GM10847 (cell line): ENCODE results near the gene PADI1.

ENCODE experiments used
- POLR2A ChIP-seq: IDR thresholded peaks from 2 replicates; pipeline ENCODE4 v1.6.1; 2011; ENCODE audit not compliant: insufficient read length; ENCODE audit errors: extremely low read depth

PADI1 gene

DNA sequence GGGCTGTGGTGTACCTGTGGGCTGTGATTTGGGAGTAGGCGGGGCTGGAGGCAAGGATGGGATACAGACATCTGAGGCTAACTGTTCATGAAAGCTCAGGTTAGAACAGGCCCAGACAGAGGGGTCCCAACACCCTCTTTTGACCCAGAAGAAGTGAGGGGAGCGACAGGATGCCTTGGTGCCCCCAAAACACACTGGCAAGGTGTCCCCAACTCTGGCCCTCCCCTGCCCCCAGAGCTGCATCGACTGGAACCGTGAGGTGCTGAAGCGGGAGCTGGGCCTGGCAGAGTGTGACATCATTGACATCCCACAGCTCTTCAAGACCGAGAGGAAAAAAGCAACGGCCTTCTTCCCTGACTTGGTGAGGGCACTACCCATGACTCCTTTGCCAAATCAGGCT is 75.5 kb downstream of the PADI1 start:
- TF ChIP-seq POLR2A, result no peak

- no peak for TF ChIP-seq POLR2A
These were observed 76.0 kb downstream of the PADI1 start for GRCh38 chr1:17280894-17281293.

- TF ChIP-seq POLR2A, result no peak
These were observed 76.8 kb downstream of the PADI1 start for GRCh38 chr1:17281775-17282181.

DNA sequence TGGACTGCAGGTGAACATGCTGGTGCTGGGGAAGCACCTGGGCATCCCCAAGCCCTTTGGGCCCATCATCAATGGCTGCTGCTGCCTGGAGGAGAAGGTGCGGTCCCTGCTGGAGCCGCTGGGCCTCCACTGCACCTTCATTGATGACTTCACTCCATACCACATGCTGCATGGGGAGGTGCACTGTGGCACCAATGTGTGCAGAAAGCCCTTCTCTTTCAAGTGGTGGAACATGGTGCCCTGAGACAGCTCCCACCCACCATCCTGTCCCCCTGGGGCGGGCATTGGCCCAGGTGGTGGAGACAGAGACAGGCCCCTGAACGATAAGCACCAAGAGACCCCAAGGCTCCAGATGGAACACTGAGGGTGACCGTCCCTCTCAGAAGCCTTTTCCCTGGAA is 77.9 kb downstream of the PADI1 start:
- no peak for TF ChIP-seq POLR2A

DNA sequence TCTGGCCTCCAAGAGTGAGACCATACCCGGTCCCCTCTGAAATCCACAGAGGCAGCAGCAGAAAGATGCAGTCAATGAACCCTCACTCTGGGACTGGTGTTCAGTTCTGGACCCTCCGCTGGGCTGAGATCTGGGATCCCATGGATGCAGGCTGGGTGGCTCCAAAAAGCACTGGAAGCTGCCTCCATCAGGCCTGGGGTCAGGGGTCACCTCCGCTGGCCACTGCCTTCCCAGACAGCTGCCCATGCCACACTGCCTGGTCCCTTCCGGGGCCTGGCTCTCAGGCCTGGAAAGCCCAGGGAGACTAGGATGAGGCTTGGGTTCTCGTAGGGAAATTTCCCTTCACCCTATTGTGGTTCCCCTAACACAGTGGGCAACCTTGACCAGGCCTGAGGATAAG is 81.7 kb downstream of the PADI1 start:
- no peak for TF ChIP-seq POLR2A

GRCh38 chr1:17287130-17287776 is 82.3 kb downstream of the PADI1 start:
- TF ChIP-seq POLR2A, result no peak

- TF ChIP-seq POLR2A, result no peak
These were observed 84.8 kb downstream of the PADI1 start for GRCh38 chr1:17289721-17290120.

DNA sequence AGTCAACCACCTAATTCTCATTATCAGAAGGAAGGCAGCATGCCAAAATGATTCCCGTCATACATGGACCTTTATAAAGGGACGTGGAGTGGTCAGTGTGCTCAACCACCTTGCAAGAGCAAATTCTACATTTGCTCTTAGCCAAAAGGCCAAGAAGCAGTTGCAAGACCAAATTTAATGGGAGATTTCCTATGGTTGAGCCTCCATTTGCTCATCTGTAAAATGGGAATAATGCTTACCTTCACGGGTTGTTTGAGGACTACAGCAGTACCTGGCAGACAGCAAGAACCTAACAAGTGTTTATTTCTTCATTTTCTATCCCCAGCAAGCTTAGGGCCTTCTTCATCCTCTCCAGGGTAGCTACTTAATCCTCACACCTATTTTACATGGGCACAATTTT is 85.6 kb downstream of the PADI1 start:
- TF ChIP-seq POLR2A, result no peak

GRCh38 chr1:17292299-17293160 is 87.6 kb downstream of the PADI1 start:
- TF ChIP-seq POLR2A, result no peak

- no peak for TF ChIP-seq POLR2A
These were observed 88.9 kb downstream of the PADI1 start for GRCh38 chr1:17293681-17294425.

GRCh38 chr1:17295292-17295691 is 90.4 kb downstream of the PADI1 start:
- no peak for TF ChIP-seq POLR2A
